K562 (cell line): ENCODE measurements around the gene CADPS2. TPM values are rescaled to one million over a fixed set of nuclear protein-coding genes. Genes with fewer than 3 reads are reported as not detected.

Experiments
- ATAC-seq: fragments of 200-7000 bp; cut with Tn5 transposase; 3 replicates; pipeline ENCODE4 v1.9.1; 2020; ENCODE audit warnings: moderate library complexity
- BruUV-seq: library from RNA; stranded (reverse); fragments of 400-500 nt; replicated peaks from 2 replicates; lab custom pipeline; 2021; lab: Mats Ljungman, UMichigan
- CTCF ChIA-PET: fragments of 300-600 bp; formaldehyde crosslinking; extraction: SDS; loops from one replicate; lab custom pipeline; 2021; ENCODE audit warnings: low intra/inter-chr PET ratio; lab: Yijun Ruan, JAX
- POLR2A ChIA-PET: fragments of 300-600, 350-650 bp; sonication (Branson Sonifier 250); formaldehyde crosslinking; extraction: SDS; loops from one replicate; lab custom pipeline; 2021; ENCODE audit warnings: antibody characterized with exemption, inconsistent platforms; lab: Yijun Ruan, JAX
- DNase-seq, 4 experiments: peaks; one replicate each; pipeline versions ENCODE4 v3.0.0 to v3.0.0-alpha.2; 2011 to 2018; ENCODE audit warnings: low spot score in 3 of 4, mixed read lengths in 3 of 4; ENCODE audit errors: extremely low read depth in 1 of 4
- FAIRE-seq: peaks from 2 replicates; lab custom pipeline; 2011; peaks lifted over from hg19 to GRCh38; lab: Jason Lieb, UNC
- H2AFZ ChIP-seq: 2 replicates; pipeline ENCODE4 v1.6.0; 2011; ENCODE audit warnings: low read depth, low read length, control low read depth, inconsistent platforms
- H3K27ac ChIP-seq: fragments of 200-600 bp; 3 replicates; pipeline ENCODE4 v1.8.0; 2011; ENCODE audit warnings: low read depth, mild to moderate bottlenecking, control low read depth, inconsistent platforms, low read length, moderate library complexity, mixed read lengths; ENCODE audit errors: extremely low read depth
- H3K27me3 ChIP-seq, 2 experiments: fragments of 300-600 bp in 1 of 2; 2 replicates in 1 of 2; 3 replicates in 1 of 2; pipeline versions ENCODE4 v1.6.0 to v1.8.0; 2011; ENCODE audit warnings: inconsistent platforms in 2 of 2, low read length in 2 of 2, mild to moderate bottlenecking in 1 of 2, mixed read lengths in 1 of 2, moderate library complexity in 1 of 2; ENCODE audit not compliant: control insufficient read depth in 2 of 2, insufficient read depth in 2 of 2
- H3K36me3 ChIP-seq: fragments of 300-600 bp; 3 replicates; pipeline ENCODE4 v1.8.0; 2011; ENCODE audit warnings: mild to moderate bottlenecking, low read length, inconsistent platforms; ENCODE audit not compliant: control insufficient read depth, insufficient read depth
- H3K4me1 ChIP-seq, 2 experiments: fragments of 200-600 bp in 1 of 2; replicated peaks in 1 of 2; 2 replicates in 1 of 2; 3 replicates in 1 of 2; pipeline versions ENCODE4 v1.5.1 to v1.8.0; 2011; ENCODE audit warnings: inconsistent platforms in 2 of 2, low read length in 2 of 2, mild to moderate bottlenecking in 1 of 2, mixed read lengths in 1 of 2, moderate library complexity in 1 of 2; ENCODE audit not compliant: control insufficient read depth in 2 of 2, insufficient read depth in 2 of 2
- H3K4me2 ChIP-seq: 2 replicates; pipeline ENCODE4 v1.6.1; 2011; ENCODE audit warnings: low read length, control low read depth, inconsistent platforms, mixed read lengths; ENCODE audit not compliant: insufficient read depth
- H3K4me3 ChIP-seq: fragments of 200-600 bp; sonication (generic), shearing (Covaris generic); 2 replicates; pipeline ENCODE4 v1.5.1; 2016; ENCODE audit warnings: control low read depth, inconsistent platforms
- H3K79me2 ChIP-seq: fragments of 200-600 bp; 3 replicates; pipeline ENCODE4 v1.8.0; 2011; ENCODE audit warnings: low read length, inconsistent platforms; ENCODE audit not compliant: control insufficient read depth, insufficient read depth
- H3K9ac ChIP-seq, 2 experiments: 2 replicates each; pipeline versions ENCODE4 v1.6.0 to v1.6.1; 2011; ENCODE audit warnings: low read depth in 2 of 2, low read length in 2 of 2, control low read depth in 1 of 2, inconsistent platforms in 1 of 2, mild to moderate bottlenecking in 1 of 2, mixed read lengths in 1 of 2; ENCODE audit not compliant: insufficient read depth in 1 of 2
- H3K9me1 ChIP-seq: one replicate; pipeline ENCODE4 v1.6.0; 2011; ENCODE audit warnings: inconsistent platforms, mild to moderate bottlenecking, low read length, moderate library complexity; ENCODE audit not compliant: control insufficient read depth, insufficient read depth
- H3K9me3 ChIP-seq: replicated peaks from 2 replicates; pipeline ENCODE4 v1.5.1; 2011; ENCODE audit warnings: low read depth, low read length, inconsistent platforms; ENCODE audit not compliant: control insufficient read depth, insufficient read depth
- H4K20me1 ChIP-seq: replicated peaks from 2 replicates; pipeline ENCODE4 v1.6.1; 2011; ENCODE audit warnings: low read length, inconsistent platforms, mixed read lengths; ENCODE audit not compliant: control insufficient read depth, insufficient read depth
- DLX4 ChIP-seq: fragments of 250-450 bp; sonication (Bioruptor Pico); IDR thresholded peaks from 2 replicates; pipeline ENCODE4 v1.6.1; 2021; ENCODE audit warnings: mild to moderate bottlenecking
- GABPA ChIP-seq: fragments of 200-800 bp; sonication (Bioruptor generic); conservative IDR thresholded peaks from 2 replicates; pipeline ENCODE4 v1.6.1; 2016; ENCODE audit warnings: low read depth, missing genetic modification characterization, missing compliant biosample characterization
- SRF ChIP-seq, 2 experiments: fragments of 250-450, 450-650 bp in 1 of 2; sonication (Bioruptor Pico) in 1 of 2; sonication (generic) in 1 of 2; formaldehyde crosslinking; IDR thresholded peaks; 2 replicates each; pipeline versions ENCODE4 v1.5.0 to v1.5.1; 2020 to 2022; ENCODE audit warnings: mild to moderate bottlenecking in 1 of 2, missing genetic modification reagents in 1 of 2
- ZNF280A ChIP-seq: fragments of 450-650 bp; IDR thresholded peaks from 2 replicates; pipeline ENCODE4 v1.6.1; 2018; ENCODE audit warnings: mild to moderate bottlenecking, low read depth; ENCODE audit not compliant: partially characterized antibody
- ZNF41 ChIP-seq: fragments of 250-450 bp; sonication (Bioruptor Pico); conservative IDR thresholded peaks from 2 replicates; pipeline ENCODE4 v1.4.0; 2020; ENCODE audit warnings: mild to moderate bottlenecking
- whole genome bisulfite sequencing: fragments of 100-300 bp; shearing (Covaris generic); methylation state at CpG from one replicate; pipeline ENCODE4 v1.1.6; 2016; ENCODE audit warnings: low coverage, mixed read lengths; ENCODE audit not compliant: insufficient coverage; ENCODE audit errors: missing lambda C conversion rate; 5-methylcytosine and 5-hydroxymethylcytosine counted together
- in situ Hi-C: fragments of 300-500 bp; cut with MboI; formaldehyde crosslinking; loops from 4 replicates; pipeline ENCODE4 v1.15.0; 2018; ENCODE audit warnings: inconsistent platforms, mixed read lengths
- intact Hi-C: fragments of 100-400 bp; cut with micrococcal nuclease; formaldehyde crosslinking; loops from 2 replicates; pipeline ENCODE4 v1.14.2; 2022
- polyA plus RNA-seq, 8 experiments: library from polyadenylated mRNA; depleted of rRNA in 4 of 8; stranded (reverse) in 5 of 8; unstranded in 3 of 8; fragments of >200 nt; fragmentation: Nextera tagmentation in 2 of 8; fragmentation: Illumina TruSeq in 1 of 8; extraction: Ambion mirVana in 2 of 8; extraction: Trizol in 1 of 8; gene quantifications; 2 replicates each; pipeline versions ENCODE4 v1.2.1 to v1.2.3, GENCODE V29; 2011 to 2014; ENCODE audit warnings: inconsistent platforms in 1 of 8, missing spikeins in 1 of 8
- total RNA-seq, 7 experiments: library from RNA; depleted of rRNA in 6 of 7; stranded (reverse); fragments of >200 nt in 6 of 7; fragmentation: Illumina TruSeq in 2 of 7; extraction: Trizol in 2 of 7; gene quantifications; 2 replicates each; pipeline versions ENCODE4 v1.2.1 to v1.2.3, GENCODE V29; 2011 to 2021; ENCODE audit warnings: low replicate concordance in 1 of 7

Gene CADPS2
- total and polyA plus RNA-seq, 9 of the 15 experiments (the other 6 are each of a cell fraction or from before 2014, with no cell fraction given), result 0.03 to 0.14 (median 0.04) TPM; not detected in 1

GRCh38 chr7:122578350-122578749, 307.9 kb downstream of the CADPS2 start:
- Histone ChIP-seq H3K9me1 (no peaks in the 10 kb centered on the region), H3K4me1 (no peaks in the 10 kb centered on the region), H3K36me3 (no peaks in the 10 kb centered on the region), H3K4me3 (no peak overlapping the region), H3K79me2 (no peaks in the 10 kb centered on the region), H3K9me3 (no peaks in the 10 kb centered on the region; the same call in 1 of the 2 replicates), H3K27ac (no peak overlapping the region), H3K4me2 (no peak overlapping the region), H4K20me1 (no peaks in the 10 kb centered on the region), H3K27me3 (no peaks in the 10 kb centered on the region), H3K9ac (no peak overlapping the region), H2AFZ (no peak overlapping the region)
- no peak for DNase-seq
- in situ Hi-C loops (no loop called here), intact Hi-C loops (no loop called here)
- ChIA-PET POLR2A (no interaction called here), CTCF (no interaction called here)
- no peak for ATAC-seq
- TF ChIP-seq SRF (CRISPR knock-in tag; IDR thresholded peaks at IDR 0.05), result no peak
- no peak for TF ChIP-seq DLX4
- no peak for TF ChIP-seq ZNF280A
- TF ChIP-seq ZNF41, result no peak
- TF ChIP-seq GABPA (tag), result no peak
- BruUV-seq, result no TSS peak
- no peak for FAIRE-seq
- 0% methylated on average over 2 of the region's 2 CpGs for WGBS
